ENCODE results near the gene HOXB4. TPM values are rescaled to one million over a fixed set of nuclear protein-coding genes. Genes with fewer than 3 reads are reported as not detected.
A peak's percentile ranks its signal among the peaks of the same experiment; 100 is the strongest.

The HOXB4 gene
- total and polyA plus RNA-seq, 12 donors, result 1.7 to 9.8 (median 3.4) TPM

- WGBS, 4 donors, result 67 to 71% (median 67%) methylated on average over 6 of the region's 6 CpGs
- intact Hi-C loops (cut with DNase I), result no loop called here
Measured at GRCh38 chr17:48569674-48570324, 8.4 kb downstream of the HOXB4 start.

GRCh38 chr17:48569240-48569582 is 8.9 kb downstream of the HOXB4 start:
- no peak for TF ChIP-seq CTCF (IDR thresholded peaks at IDR 0.05)
- no peak for TF ChIP-seq POLR2A (IDR thresholded peaks at IDR 0.05)
- intact Hi-C loops (cut with DNase I), result no loop called here
- H3K27ac ChIP-seq, result peak overlapping the region in 2 of 5 donors; percentile 23 to 71
- DNase-seq, result no peak
- H3K27me3 ChIP-seq, result no peaks in the 10 kb centered on the region
- H3K9me3 ChIP-seq (replicated peaks in 1 of 3), result no peaks in the 10 kb centered on the region
- H3K4me3 ChIP-seq, result no peak overlapping the region
- 56 to 77% (median 62%) methylated on average over 3 of the region's 3 CpGs for WGBS, 4 donors
- H3K4me1 ChIP-seq (replicated peaks in 1 of 2), result peaks cover 0 to 19% of the 10 kb centered on the region in 2 donors
- H3K36me3 ChIP-seq (replicated peaks in 1 of 2), result no peaks in the 10 kb centered on the region

More at GRCh38 chr17:48569674-48570324, 8.4 kb downstream of the HOXB4 start:
- H3K36me3 ChIP-seq (replicated peaks in 1 of 2), result no peaks in the 10 kb centered on the region
- TF ChIP-seq CTCF (IDR thresholded peaks at IDR 0.05), result no peak
- no peak for TF ChIP-seq POLR2A (IDR thresholded peaks at IDR 0.05)
- H3K4me3 ChIP-seq, result peak overlapping the region in 1 of 4 donors; percentile 3
- H3K27me3 ChIP-seq, result no peaks in the 10 kb centered on the region
- H3K4me1 ChIP-seq (replicated peaks in 1 of 2), result peaks cover 0 to 23% of the 10 kb centered on the region in 2 donors
- H3K27ac ChIP-seq, result peak overlapping the region in 2 of 5 donors; percentile 71 to 81
- DNase-seq, result no peak
- H3K9me3 ChIP-seq (replicated peaks in 1 of 3), result no peaks in the 10 kb centered on the region

- 43 to 54% (median 47%) methylated on average over 33 of the region's 33 CpGs for WGBS, 4 donors
- Histone ChIP-seq H3K9me3 (replicated peaks in 1 of 3) (no peaks in the 10 kb centered on the region), H3K4me3 (peak overlapping the region in 1 of 4 donors; percentile 13), H3K36me3 (replicated peaks in 1 of 2) (no peaks in the 10 kb centered on the region), H3K27ac (peak overlapping the region in 2 of 5 donors; percentile 23 to 26), H3K27me3 (no peaks in the 10 kb centered on the region), H3K4me1 (replicated peaks in 1 of 2) (peaks cover 0 to 20% of the 10 kb centered on the region in 2 donors)
- intact Hi-C loops (cut with DNase I), result no loop called here
- no peak for DNase-seq
- no peak for TF ChIP-seq POLR2A (IDR thresholded peaks at IDR 0.05)
- no peak for TF ChIP-seq CTCF (IDR thresholded peaks at IDR 0.05)
Measured at GRCh38 chr17:48568499-48569239, 9.5 kb downstream of the HOXB4 start.

- no peaks in the 10 kb centered on the region for H3K27me3 ChIP-seq
Measured at GRCh38 chr17:48567646-48568354, 10.3 kb downstream of the HOXB4 start.

More at GRCh38 chr17:48567646-48568354, 10.3 kb downstream of the HOXB4 start:
- WGBS, 4 donors, result 54 to 83% (median 77%) methylated on average over 2 of the region's 2 CpGs
- intact Hi-C loops (cut with DNase I), result no loop called here
- TF ChIP-seq POLR2A (IDR thresholded peaks at IDR 0.05), result no peak
- TF ChIP-seq CTCF (IDR thresholded peaks at IDR 0.05), result no peak
- Histone ChIP-seq H3K36me3 (replicated peaks in 1 of 2) (no peaks in the 10 kb centered on the region), H3K9me3 (replicated peaks in 1 of 3) (no peaks in the 10 kb centered on the region), H3K4me1 (replicated peaks in 1 of 2) (peaks cover 0 to 26% of the 10 kb centered on the region in 2 donors), H3K27ac (peak overlapping the region in 1 of 5 donors; percentile 26), H3K4me3 (peak overlapping the region in 1 of 4 donors; percentile 13)
- no peak for DNase-seq

All from adrenal gland (tissue), 12 donors.